SK-N-SH treated with all-trans-retinoic acid at 6 μM for 48 hours (cell line): ENCODE results near the gene LRCH3.

Experiments used
- ARNTL ChIP-seq: fragments of 450-650 bp; formaldehyde crosslinking; IDR thresholded peaks from 2 replicates; pipeline ENCODE4 v1.5.0; 2020; ENCODE audit warnings: low read depth, mild to moderate bottlenecking, moderate library complexity, borderline replicate concordance
- BACH2 ChIP-seq: fragments of 250-450 bp; sonication (Bioruptor Pico); IDR thresholded peaks from 2 replicates; pipeline ENCODE4 v1.9.0; 2021; ENCODE audit warnings: mild to moderate bottlenecking, borderline replicate concordance
- CSDC2 ChIP-seq: fragments of 250-450 bp; sonication (Bioruptor Pico); IDR thresholded peaks from 2 replicates; pipeline ENCODE4 v1.5.0; 2020; ENCODE audit warnings: mild to moderate bottlenecking, moderate library complexity
- GLIS3 ChIP-seq: fragments of 250-450 bp; sonication (Bioruptor Pico); IDR thresholded peaks from 2 replicates; pipeline ENCODE4 v1.5.0; 2020; ENCODE audit warnings: mild to moderate bottlenecking, moderate library complexity
- PATZ1 ChIP-seq: fragments of 250-450 bp; sonication (Bioruptor Pico); IDR thresholded peaks from 2 replicates; pipeline ENCODE4 v1.8.0; 2020; ENCODE audit warnings: mild to moderate bottlenecking, moderate library complexity, borderline replicate concordance
- PPARA ChIP-seq: fragments of 250-450 bp; sonication (Bioruptor Pico); IDR thresholded peaks from 2 replicates; pipeline ENCODE4 v1.5.0; 2020; ENCODE audit warnings: mild to moderate bottlenecking, borderline replicate concordance
- RARB ChIP-seq: fragments of 250-450 bp; sonication (Bioruptor Pico); IDR thresholded peaks from 2 replicates; pipeline ENCODE4 v1.8.0; 2021; ENCODE audit warnings: mild to moderate bottlenecking, moderate library complexity
- SNAI2 ChIP-seq: fragments of 250-450 bp; sonication (Bioruptor Pico); IDR thresholded peaks from 2 replicates; pipeline ENCODE4 v1.5.0; 2020; ENCODE audit warnings: mild to moderate bottlenecking, moderate library complexity
- ZC3H10 ChIP-seq: fragments of 250-450 bp; sonication (Bioruptor Pico); IDR thresholded peaks from 2 replicates; pipeline ENCODE4 v1.5.1; 2021; ENCODE audit warnings: mild to moderate bottlenecking, moderate library complexity
- ZFP3 ChIP-seq: fragments of 250-450 bp; sonication (Bioruptor Pico); IDR thresholded peaks from 2 replicates; pipeline ENCODE4 v1.5.0; 2020; ENCODE audit warnings: mild to moderate bottlenecking, moderate library complexity
- ZFP30 ChIP-seq: fragments of 450-650 bp; formaldehyde crosslinking; IDR thresholded peaks from 2 replicates; pipeline ENCODE4 v1.5.0; 2022; ENCODE audit warnings: mild to moderate bottlenecking, moderate library complexity
- ZNF565 ChIP-seq: fragments of 450-650 bp; formaldehyde crosslinking; conservative IDR thresholded peaks from 2 replicates; pipeline ENCODE4 v1.5.0; 2020; ENCODE audit warnings: low read depth, mild to moderate bottlenecking, moderate library complexity
- ZNF70 ChIP-seq: fragments of 450-650 bp; formaldehyde crosslinking; IDR thresholded peaks from 2 replicates; pipeline ENCODE4 v1.5.0; 2020; ENCODE audit warnings: mild to moderate bottlenecking, moderate library complexity
- TF ChIP-seq, protein P1 (sequence below): fragments of 250-450 bp; sonication (Bioruptor Pico); IDR thresholded peaks from 2 replicates; pipeline ENCODE4 v1.5.1; 2020; ENCODE audit warnings: low read depth, mild to moderate bottlenecking, moderate library complexity

GRCh38 chr3:197749601-197750395, 41.3 kb upstream of the LRCH3 start, which contains the start of gene FYTTD1:
- no peak for TF ChIP-seq ZFP30 (CRISPR knock-in tag)
- TF ChIP-seq ARNTL (CRISPR knock-in tag), result no peak
- no peak for TF ChIP-seq RARB (CRISPR knock-in tag)
- no peak for TF ChIP-seq ZFP3 (CRISPR knock-in tag)
- TF ChIP-seq, protein P1, sequence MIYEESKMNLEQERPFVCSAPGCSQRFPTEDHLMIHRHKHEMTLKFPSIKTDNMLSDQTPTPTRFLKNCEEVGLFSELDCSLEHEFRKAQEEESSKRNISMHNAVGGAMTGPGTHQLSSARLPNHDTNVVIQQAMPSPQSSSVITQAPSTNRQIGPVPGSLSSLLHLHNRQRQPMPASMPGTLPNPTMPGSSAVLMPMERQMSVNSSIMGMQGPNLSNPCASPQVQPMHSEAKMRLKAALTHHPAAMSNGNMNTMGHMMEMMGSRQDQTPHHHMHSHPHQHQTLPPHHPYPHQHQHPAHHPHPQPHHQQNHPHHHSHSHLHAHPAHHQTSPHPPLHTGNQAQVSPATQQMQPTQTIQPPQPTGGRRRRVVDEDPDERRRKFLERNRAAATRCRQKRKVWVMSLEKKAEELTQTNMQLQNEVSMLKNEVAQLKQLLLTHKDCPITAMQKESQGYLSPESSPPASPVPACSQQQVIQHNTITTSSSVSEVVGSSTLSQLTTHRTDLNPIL, result no peak
- TF ChIP-seq PATZ1 (CRISPR knock-in tag), result no peak
- TF ChIP-seq CSDC2 (CRISPR knock-in tag), result no peak
- no peak for TF ChIP-seq ZC3H10 (CRISPR knock-in tag)
- no peak for TF ChIP-seq ZNF565 (CRISPR knock-in tag)
- no peak for TF ChIP-seq PPARA
- no peak for TF ChIP-seq BACH2 (CRISPR knock-in tag)
- 0 out of 2 replicates have a peak, but pooled peaks have one; percentile 23 for TF ChIP-seq SNAI2 (CRISPR knock-in tag)
- TF ChIP-seq ZNF70 (CRISPR knock-in tag), result peak; percentile 91
- TF ChIP-seq GLIS3 (CRISPR knock-in tag), result no peak
